Measurements from ENCODE around the gene CRISP1. TPM values are rescaled to one million over a fixed set of nuclear protein-coding genes. Genes with fewer than 3 reads are reported as not detected.

Gene CRISP1
- polyA plus RNA-seq, 1 donor (not counting 4 experiments of a cell fraction or from before 2014, with no cell fraction given): not detected

GRCh38 chr6:49892280-49892679 lies 25.9 kb upstream of the CRISP1 start:
- DNase-seq (ENCODE audit: low read depth, low spot score) (no peak), FAIRE-seq (no peak)
- Histone ChIP-seq H3K9me3 (ENCODE audit: control insufficient read depth, low read depth, low read length) (no peaks in the 10 kb centered on the region), H2AFZ (ENCODE audit: control insufficient read depth, low read length) (no peak overlapping the region), H3K4me1 (ENCODE audit: control insufficient read depth, extremely low read depth, insufficient read depth, low read length) (no peaks in the 10 kb centered on the region), H4K20me1 (ENCODE audit: control insufficient read depth, extremely low read depth, insufficient read depth, low read length) (no peaks in the 10 kb centered on the region), H3K9me1 (ENCODE audit: control insufficient read depth, extremely low read depth, insufficient read depth, low read length) (no peaks in the 10 kb centered on the region), H3K9ac (ENCODE audit: control insufficient read depth, extremely low read depth, insufficient read depth, low read length) (no peak overlapping the region), H3K27me3 (ENCODE audit: control insufficient read depth, extremely low read depth, insufficient read depth, low read length) (no peaks in the 10 kb centered on the region), H3K79me2 (ENCODE audit: control insufficient read depth, insufficient read depth, low read length) (no peaks in the 10 kb centered on the region), H3K4me2 (ENCODE audit: control insufficient read depth, extremely low read depth, insufficient read depth, low read depth, low read length) (no peak overlapping the region), H3K36me3 (ENCODE audit: control insufficient read depth in 2 of 2, extremely low read depth in 1 of 2, insufficient read depth in 2 of 2, low read length in 2 of 2) (no peaks in the 10 kb centered on the region), H3K4me3 (ENCODE audit: control insufficient read depth in 2 of 3, extremely low read depth in 1 of 3, insufficient read depth in 2 of 3, low read depth in 1 of 3, low read length in 3 of 3) (no peak overlapping the region), H3K27ac (ENCODE audit: control insufficient read depth, insufficient read depth, low read length) (no peak overlapping the region)
- no peak for TF ChIP-seq EZH2 (IDR thresholded peaks at IDR 0.05; ENCODE audit: low read length)
- TF ChIP-seq CTCF (optimal IDR thresholded peaks at IDR 0.05 in 1 of 3, IDR thresholded peaks at IDR 0.05 in 1 of 3, conservative IDR thresholded peaks at IDR 0.05 in 1 of 3; ENCODE audit: extremely low read depth in 1 of 3, insufficient read depth in 2 of 3, low read length in 3 of 3): no peak
- dilution Hi-C loops (cut with MboI; ENCODE audit: extremely low pct_ligation_motif_present, low sequenced_read_pairs): no loop called here

- Histone ChIP-seq H3K4me2 (ENCODE audit: control insufficient read depth, extremely low read depth, insufficient read depth, low read depth, low read length) (no peak overlapping the region), H4K20me1 (ENCODE audit: control insufficient read depth, extremely low read depth, insufficient read depth, low read length) (no peaks in the 10 kb centered on the region), H3K4me3 (ENCODE audit: control insufficient read depth in 2 of 3, extremely low read depth in 1 of 3, insufficient read depth in 2 of 3, low read depth in 1 of 3, low read length in 3 of 3) (no peak overlapping the region), H3K79me2 (ENCODE audit: control insufficient read depth, insufficient read depth, low read length) (no peaks in the 10 kb centered on the region), H3K9me1 (ENCODE audit: control insufficient read depth, extremely low read depth, insufficient read depth, low read length) (no peaks in the 10 kb centered on the region), H3K9me3 (ENCODE audit: control insufficient read depth, low read depth, low read length) (no peaks in the 10 kb centered on the region), H3K36me3 (ENCODE audit: control insufficient read depth in 2 of 2, extremely low read depth in 1 of 2, insufficient read depth in 2 of 2, low read length in 2 of 2) (no peaks in the 10 kb centered on the region), H3K9ac (ENCODE audit: control insufficient read depth, extremely low read depth, insufficient read depth, low read length) (no peak overlapping the region), H2AFZ (ENCODE audit: control insufficient read depth, low read length) (no peak overlapping the region), H3K27ac (ENCODE audit: control insufficient read depth, insufficient read depth, low read length) (no peak overlapping the region), H3K27me3 (ENCODE audit: control insufficient read depth, extremely low read depth, insufficient read depth, low read length) (no peaks in the 10 kb centered on the region), H3K4me1 (ENCODE audit: control insufficient read depth, extremely low read depth, insufficient read depth, low read length) (no peaks in the 10 kb centered on the region)
- dilution Hi-C loops (cut with MboI; ENCODE audit: extremely low pct_ligation_motif_present, low sequenced_read_pairs): no loop called here
- no peak for FAIRE-seq
- DNase-seq (ENCODE audit: low read depth, low spot score): no peak
- TF ChIP-seq CTCF (optimal IDR thresholded peaks at IDR 0.05 in 1 of 3, IDR thresholded peaks at IDR 0.05 in 1 of 3, conservative IDR thresholded peaks at IDR 0.05 in 1 of 3; ENCODE audit: extremely low read depth in 1 of 3, insufficient read depth in 2 of 3, low read length in 3 of 3) (no peak), EZH2 (IDR thresholded peaks at IDR 0.05; ENCODE audit: low read length) (no peak)
Measured at GRCh38 chr6:49890988-49891387, 24.7 kb upstream of the CRISP1 start.
